Forelimb muscle (tissue), 1 donor: ENCODE measurements around the gene SFXN5. TPM values are rescaled to one million over a fixed set of nuclear protein-coding genes. Genes with fewer than 3 reads are reported as not detected.

Experiments used
- DNase-seq: peaks from one replicate; pipeline ENCODE4 v3.0.0-alpha.2; 2013; ENCODE audit warnings: low read depth
- polyA plus RNA-seq: library from polyadenylated mRNA; unstranded; fragments of 120-200 nt; gene quantifications from one replicate; pipeline ENCODE4 v1.2.1, GENCODE V29; 2013; ENCODE audit not compliant: insufficient read length

Gene SFXN5
- polyA plus RNA-seq, 1 donor: 6.8 TPM

DNA sequence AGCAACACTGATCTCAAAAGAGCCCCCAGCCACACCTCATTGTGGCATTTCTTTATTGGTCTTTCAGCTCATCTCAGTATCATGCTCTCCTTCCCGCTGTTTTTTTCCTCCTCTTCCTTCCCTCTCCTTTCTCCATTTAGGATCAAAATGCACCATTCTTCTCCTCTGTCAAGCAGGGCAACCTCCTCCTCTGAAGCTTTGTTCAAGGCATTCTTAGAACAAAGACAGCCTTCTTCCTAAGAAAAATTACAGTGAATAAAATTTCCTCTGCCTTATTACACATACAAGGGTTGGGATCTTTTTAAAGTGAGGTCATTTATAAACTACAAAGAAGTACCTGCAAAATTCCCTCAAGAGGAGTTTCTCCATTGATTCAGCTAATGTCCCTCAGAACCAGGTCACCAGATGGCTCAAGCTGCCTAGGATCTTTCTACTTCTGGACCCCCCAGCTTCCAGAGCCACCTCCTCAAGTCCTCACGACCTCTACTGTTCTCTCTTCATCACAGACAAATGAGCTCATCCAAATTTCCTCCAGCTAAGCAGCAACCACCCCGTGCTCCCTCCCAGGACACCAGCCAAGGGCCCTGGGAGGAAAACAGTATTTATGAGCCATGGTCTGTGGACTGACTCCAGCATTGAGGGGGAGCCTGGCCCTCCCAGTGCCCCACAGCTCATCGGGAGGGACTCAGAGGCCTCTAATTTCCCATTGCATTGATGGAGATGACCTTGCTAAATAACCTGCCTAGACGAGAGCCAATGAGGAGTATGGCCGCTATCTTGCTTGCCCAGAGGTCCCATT is 18.0 kb downstream of the SFXN5 start:
- no peak for DNase-seq

DNA sequence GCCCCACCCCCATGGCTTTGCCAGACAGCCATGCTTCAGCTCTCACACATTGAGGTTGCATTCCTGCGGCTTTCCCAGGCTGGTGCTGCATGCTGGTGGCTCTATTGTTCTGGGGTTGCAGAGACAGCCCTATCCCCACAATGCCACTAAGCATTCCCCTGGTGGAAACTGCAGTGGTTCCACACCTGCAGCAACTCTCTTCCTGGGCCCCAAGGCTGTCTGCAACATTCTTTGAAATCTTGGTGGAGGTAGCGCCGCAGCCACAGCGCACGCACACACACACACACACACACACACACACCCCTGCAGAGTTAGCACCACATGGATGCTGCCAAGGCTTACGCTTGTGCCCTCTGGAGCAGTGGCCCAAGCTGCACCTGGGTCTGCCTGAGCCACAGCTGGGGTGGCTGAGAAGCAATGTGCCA is 21.4 kb downstream of the SFXN5 start:
- no peak for DNase-seq

DNA sequence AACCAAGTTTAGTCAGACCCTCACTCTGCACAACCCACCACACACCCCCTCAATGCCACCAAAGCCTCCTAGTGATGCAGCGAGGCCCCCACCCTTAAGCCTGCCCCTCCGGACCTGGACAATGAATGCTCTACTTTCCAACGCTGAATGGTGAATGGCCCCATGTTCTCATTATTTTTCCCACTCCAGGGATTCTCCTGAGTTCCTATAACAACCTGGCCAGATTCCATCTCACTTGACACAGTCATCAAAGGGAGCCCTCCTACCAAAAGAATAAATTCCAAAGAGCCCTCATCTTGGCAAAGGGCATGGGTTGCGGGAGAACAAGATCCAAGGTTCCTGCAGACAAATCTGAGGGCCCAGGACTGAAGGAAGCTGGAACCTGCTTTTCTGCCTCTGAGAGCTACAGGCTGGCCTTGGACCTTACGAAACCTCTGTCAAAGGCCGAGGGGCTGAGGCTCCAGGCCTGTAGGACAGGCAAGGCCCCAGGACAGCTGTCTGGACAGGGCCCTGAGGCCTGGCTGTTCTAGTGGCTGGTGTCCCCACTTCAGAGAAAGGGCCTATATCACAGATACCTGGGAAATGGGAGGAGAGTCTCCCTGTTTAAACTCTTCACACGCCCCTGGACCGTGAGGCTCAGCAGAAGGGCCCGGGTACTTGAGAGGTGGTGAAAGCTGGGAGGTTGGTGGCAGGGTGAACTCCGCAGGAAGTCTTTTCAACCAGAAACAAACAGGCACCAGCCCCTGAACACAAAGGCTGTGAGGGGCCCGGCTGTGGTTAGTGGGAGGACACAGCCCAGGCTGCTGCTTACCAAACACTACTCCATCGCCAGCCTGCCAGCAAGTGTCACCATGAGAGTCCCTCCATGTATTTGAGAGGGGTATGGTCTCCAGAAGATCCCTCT is 27.3 kb downstream of the SFXN5 start:
- DNase-seq: no peak

DNA sequence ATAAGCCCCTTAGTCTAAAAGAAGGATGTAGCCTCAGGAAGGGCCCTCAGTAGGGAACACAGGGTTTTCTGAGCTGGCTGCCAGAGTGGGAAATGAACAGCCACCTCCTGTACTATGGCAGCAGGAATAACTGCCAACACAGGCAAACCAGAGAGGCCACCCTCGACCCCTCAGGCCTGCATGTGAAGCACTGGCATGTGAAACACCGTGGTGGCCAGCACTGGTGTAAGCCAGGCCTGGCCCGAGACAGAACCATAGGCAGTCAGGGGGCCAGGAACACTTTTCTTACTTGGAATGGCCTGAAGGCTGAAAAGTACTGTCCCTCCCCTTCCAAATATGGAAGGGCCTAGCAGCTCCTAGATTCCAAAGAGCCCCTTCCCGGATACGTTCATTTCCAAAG is 28.2 kb downstream of the SFXN5 start:
- no peak for DNase-seq

DNA sequence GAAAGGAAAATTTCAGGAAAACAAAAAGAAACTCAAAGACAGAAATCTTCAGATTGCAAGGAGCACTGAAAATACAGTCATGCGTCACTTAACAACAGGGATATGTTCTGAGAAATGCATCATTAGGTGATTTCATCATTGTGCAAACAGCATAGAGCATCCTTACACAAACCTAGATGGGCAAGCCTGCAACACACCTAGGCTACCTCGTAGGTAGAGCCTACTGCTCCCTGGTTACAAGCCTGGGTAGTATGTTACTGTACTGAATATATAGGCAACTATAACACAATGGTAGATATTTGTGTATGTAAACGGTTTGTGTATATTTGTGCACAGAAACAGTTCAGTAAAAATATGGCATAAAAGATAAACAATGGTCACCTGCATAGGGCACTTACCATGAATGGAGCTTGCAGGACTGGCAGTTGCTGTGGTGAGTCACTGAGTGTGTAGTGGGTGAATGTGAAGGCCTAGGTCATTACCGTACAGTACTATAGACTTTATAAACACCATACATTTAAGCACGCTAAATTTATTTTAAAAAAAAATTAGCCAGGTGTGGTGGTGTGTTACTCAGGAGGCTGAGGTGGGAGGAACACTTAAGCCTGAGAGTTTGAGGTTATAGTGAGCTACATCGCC is 33.4 kb downstream of the SFXN5 start:
- no peak for DNase-seq

DNA sequence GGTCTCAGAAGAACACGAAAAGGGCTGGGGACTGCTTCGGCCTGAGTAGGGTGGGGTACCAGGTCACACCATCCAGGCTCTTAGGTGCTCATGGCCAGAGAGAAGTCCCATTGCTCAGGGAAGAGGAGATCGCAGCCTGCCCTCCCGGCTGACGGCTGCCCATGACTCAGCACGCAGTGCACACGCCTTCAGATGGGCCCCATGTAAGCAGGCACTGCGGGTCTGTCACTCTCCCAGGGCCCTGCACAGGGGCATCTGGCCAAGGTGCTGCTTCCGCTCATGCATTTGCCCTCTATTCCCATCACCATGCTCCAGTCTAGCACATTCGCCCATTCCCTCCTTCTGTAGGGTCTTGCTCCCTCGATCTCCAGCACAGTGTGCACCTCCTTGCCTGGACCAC is 34.7 kb downstream of the SFXN5 start:
- no peak for DNase-seq

DNA sequence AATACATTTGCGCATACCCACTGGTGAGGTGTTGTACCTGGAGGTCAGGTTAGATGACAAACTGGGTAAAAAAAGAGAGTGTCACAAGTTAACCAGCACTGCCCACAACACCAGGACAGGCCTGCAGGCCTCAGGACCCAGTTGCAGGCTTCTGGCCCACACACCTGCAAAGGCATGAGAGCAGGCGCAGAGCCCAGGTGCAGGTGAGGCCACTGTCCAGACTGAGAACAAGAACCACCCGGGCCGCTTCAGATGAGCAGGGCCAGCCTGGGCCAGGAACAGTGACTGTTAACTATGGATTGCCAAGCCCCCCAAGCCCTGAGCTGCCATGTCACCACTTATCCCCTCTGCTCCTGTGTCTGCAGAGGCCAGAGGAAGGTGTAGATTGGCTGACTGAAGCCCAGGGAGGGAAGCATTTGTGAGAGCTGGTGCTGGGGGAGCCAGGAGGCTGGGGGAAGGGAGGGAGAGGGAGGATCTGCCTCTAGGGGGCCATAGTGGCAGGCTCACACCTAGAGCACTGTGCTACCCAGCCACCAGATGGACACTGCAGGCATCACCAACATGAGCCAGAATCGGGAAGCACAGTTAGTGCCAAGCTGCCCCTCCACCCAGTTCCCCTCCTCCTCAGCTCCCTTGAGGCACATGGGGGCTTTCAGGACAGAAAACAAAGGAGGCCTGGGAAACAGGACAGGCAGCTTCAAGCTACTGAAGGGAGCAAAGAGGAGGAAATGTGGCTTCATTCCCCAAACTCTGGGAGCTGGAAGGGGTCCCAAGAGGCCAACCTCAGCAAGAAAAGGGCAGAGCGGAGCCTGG is 35.4 kb downstream of the SFXN5 start:
- no peak for DNase-seq

DNA sequence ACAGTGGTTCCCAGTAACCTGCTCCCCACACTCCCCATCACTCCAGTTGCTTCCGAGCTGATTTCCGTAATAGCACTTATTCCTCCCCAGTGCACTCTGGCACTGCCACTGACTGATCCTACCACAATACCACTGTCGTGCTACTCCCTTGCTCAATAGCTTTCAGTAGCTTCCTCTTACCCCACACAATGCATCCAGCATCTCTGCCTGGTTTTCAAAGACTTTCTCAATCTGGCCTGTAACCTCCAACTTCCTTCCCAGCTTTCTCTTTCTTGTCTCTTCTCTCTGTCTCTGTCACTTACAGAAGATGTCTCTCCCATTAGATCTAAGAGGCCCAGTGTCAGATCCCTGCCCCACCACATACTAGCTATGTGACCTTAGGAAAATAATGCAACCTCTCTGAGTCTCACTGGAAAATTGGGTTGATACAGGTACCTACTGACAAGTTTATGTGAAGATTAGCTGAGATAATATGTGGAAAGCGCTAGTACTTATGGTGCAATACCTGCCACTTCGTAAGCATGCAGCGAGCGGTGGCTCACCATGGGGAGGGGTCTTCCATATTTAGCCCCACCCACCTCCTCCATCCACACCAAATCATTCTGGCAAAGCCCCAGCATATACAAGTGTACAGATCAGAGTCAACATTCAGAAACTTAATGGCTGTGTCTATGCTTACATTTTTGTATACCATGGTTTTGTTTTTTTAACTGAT is 36.7 kb downstream of the SFXN5 start:
- DNase-seq: no peak

DNA sequence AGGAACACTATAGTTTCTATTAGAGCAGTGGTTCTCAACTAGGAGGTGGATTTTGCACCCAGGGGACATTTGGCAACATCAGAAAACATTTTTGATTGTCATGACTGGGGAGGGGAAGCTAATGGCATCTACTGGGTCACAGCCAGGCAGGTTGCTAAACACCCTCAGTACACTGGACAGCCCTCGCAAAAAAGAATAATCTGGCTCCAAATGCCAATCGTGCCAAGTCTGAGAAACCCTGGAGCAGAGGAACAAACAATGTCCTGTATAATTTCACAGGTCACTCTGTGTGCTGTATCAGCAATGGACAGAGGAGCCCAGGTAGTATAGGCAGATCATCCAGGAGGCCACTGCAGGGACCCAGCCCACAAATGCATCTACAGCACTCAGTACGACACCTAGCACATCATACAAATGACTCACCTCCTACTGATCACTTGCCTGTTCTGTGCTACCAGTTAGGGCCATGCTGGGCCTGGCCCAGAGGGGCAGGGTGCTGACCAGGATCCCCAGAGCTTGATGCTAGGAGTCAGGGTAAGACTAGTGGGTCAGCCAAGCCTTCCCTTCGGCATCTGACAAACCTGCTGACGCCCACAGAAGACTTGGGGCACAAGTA is 37.6 kb downstream of the SFXN5 start:
- DNase-seq: no peak

DNA sequence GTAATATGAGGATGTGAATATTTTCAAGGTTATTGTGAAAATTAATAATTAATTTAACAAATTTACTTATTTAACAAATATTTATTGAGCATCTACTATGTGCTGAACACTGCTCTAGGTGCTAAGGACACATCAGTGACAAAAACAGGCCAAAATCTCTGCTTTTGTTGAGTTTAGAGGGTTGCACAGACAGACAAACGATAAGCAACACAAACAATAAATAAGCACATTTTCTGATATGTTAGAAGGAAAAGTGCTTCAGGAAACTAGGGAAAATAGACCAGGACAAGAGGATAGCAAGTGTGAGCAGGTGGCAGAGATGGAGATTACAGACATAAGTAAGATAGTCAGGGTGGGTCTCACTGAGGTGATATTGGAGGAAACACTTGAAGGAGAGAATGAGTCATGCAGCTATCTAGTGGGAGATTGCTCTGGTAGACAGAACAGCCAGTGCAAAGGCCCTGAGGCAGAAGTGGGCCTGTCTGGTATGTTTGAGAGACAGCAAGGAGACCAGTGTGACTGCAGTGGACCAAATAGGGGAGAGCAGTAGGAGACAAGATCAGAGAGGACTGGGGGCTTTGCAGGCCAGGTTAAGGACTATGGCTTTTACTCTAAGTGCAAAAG is 38.3 kb downstream of the SFXN5 start:
- no peak for DNase-seq

DNA sequence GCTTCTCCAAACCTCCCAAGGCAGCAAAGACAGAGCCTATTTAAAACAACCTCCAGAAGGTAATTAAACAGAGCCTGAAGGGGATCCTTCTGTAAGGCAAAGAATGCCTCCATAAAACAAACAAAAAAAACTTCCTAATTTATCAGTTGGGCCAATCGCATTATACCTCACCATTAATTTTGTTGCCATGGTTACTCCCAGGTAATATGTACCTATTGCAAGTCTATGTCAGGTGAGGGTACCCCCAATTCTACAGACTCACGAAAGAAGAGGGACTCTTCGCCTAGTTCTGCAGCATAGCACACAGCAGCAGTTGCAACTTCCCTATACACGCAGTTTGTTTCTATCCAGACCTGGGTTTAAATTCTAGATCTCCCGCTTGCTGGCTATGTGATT is 38.8 kb downstream of the SFXN5 start:
- DNase-seq: no peak

DNA sequence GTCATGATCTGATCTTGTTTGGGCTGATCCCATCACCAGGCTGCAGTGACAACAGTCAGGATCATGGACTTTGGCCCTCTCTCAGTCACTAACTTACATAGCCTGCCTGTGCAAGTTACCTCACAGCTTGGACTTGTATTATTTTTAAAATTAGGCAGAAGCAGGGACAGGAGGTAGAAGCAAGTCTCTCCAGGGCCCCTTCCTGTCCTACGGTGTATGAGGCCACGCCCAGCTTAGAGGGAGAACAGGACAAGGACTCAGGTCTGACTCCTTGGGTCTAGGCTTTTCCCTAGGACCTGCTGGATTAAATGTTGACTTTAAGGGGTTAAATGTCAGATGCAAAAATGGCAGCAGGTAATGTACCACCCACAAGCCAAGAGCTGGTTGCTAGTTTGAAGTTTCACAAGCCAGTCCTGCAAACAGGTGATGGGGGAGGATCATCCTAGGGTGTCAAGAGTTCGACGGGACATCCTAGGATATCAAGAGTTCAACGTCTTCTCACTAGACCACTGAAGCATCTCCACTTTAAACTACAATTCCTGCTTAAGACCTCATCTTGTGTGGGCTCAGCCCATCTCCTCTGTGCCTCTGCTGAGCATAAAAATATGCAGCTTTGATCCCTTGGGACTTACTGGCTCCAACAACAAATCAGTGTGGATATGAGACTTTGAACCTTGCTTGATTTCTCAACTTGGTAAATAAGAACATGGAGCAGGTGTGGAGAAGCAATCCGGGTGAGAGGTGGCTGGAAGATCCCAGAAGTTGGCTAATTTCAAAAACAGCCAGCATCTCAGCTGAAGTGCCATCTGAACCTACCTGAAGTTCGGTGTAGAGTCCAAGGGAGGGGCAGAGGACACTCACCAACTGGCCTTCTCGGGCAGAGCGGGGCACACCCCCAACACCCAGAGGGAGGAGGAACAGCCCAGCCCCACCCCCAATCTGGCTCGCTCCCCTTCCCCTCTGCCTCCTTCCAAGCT is 39.5 kb downstream of the SFXN5 start:
- no peak for DNase-seq

DNA sequence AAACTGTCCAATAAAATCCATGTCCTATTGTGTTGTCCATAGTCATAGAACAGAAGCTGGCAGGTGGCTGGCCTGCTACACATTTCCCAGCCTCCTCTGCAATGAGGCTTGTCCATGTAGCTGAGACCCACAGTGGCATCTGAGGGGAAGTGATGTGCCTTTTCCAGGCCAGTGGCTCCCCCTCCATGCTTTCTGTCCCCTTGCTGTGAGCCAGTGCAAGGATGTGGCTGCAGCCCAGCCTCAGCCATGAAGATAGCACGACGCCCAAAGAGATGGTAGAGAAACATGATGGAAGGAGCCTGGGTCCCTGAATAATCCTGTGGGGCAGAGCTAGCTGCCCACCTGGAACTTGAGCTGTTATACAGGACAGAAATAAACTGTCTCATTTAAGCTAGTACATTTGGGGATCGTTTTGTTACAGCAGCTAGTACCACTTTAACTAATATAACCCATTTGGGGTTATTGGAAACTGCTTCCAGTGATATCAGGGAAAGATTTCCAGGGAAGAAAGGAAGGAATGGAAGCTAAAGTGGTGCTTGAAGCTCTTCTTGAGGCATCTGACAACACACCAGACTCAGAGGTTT is 40.3 kb downstream of the SFXN5 start:
- no peak for DNase-seq

DNA sequence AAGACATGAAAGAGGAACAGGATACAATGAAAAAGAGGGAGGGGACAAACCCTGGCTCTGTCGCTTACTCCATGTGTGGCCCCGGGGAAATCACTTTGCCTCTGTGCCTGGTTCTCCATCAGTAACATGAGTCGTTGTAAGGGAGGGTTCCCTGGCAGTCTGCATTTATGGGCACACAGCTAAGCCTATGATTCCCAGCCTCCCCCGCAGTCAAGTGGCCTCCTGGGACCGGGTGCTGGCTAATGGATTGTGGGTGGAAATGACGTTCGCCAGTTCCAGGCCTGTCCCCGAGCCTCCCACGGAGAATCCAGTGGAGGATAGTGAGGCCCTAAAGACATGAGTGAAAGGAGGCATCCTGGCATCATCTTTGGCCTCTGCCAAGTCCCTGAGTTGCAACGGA is 42.7 kb downstream of the SFXN5 start:
- DNase-seq: no peak

DNA sequence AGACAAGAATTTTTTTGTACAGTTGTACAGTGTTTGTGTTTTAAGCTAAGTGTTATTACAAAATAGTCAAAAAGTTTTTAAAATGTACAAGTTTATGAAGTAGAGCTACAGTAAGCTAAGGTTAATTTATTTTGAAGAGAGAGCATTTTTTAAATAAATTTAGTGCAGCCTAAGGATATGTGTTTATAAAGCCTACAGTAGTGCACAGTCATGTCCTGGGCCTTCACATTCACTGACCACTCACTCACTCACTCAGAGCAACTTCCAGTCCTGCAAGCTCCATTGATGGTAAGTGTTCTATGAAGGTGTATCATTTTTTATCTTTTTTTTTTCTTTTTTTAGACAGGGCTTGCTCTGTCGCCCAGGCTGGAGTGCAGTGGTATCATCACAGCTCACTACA is 44.2 kb downstream of the SFXN5 start:
- DNase-seq: no peak

DNA sequence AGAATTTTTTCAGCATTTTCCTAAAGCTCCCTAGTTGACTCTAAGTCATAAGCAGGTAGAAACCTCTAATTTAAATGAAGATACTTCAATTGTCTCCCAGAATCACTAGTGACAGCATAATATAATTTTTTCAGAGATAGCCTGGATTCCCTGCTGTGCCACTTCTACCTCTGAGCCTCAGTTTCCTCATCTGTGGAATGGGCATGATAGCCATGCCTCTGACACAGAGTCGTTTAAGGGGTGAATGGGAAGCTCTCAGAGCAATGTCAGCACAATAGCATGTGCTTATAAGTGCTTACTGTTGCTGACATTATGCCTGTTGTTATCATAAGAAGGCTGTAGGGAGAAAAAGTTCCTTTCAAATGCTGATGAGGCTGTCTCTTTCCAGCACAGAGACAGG is 48.0 kb downstream of the SFXN5 start:
- no peak for DNase-seq

DNA sequence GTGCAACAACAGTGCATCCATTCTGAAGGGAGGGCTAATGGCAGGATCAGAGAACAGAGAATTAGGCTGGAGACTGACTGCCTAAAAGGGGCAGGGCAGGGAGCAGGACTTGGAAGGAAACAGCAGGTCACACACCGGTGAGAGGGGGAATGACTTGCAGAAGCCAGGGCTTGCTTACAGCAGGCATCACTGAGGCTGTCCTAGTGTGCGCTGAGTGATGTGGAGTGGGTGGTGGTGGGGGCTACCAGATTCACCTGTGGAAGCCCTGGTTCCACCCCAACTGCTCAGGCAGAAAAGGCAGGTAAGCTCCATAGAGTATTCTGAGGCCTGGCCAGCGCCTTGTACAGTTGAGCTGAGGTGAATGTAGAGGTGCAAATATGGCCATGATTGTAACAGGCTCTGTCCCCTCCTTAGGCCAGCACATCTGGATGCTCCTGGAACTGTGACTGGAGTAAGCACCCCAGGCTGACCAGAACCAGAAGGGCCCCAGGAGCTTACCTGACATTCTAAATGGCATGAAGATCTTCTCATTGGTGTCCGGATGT is 49.4 kb downstream of the SFXN5 start:
- no peak for DNase-seq

DNA sequence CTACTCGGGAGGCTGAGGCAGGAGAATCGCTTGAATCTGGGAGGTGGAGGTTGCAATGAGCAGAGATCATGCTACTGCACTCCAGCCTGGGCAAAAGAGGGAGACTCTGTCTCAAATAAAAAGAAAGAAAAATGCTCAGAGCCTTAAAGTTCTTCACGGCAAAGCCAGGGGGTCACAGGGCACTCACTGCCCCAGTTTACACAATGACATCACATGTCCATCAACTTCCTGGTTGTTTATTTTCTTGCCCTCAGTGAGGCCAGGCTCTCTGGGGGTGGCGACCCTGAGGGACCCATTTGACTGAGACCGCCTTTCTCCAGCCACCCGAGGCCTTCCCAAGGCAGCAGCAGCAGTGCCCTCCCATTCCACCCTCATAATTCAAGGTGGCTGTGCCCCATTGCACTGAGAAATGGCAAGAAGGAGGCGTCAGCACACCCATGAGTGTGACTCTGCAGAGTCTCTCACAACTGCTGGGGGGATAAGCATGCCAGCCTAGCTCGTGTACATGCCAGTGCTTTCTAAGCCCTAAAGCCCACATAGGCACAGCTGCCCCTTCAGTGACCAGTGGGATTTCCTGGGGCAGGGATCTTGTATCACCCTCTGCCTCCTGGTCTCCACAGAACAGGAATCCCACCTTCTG is 50.0 kb downstream of the SFXN5 start:
- no peak for DNase-seq
